HL-60 (cell line): ENCODE results near the gene CHRD.

Experiments used
- DNase-seq, 2 experiments: peaks; one replicate each; pipeline ENCODE4 v3.0.0-alpha.2; 2010 to 2020; ENCODE audit warnings: low read depth in 1 of 2, low spot score in 1 of 2
- H3K27ac ChIP-seq: fragments of 250-450 bp; sonication (Bioruptor Pico); replicated peaks from 2 replicates; pipeline ENCODE4 v1.5.1; 2020; ENCODE audit warnings: mild to moderate bottlenecking, moderate library complexity
- H3K27me3 ChIP-seq: fragments of 250-450 bp; sonication (Bioruptor Pico); 2 replicates; pipeline ENCODE4 v1.5.1; 2021; ENCODE audit warnings: mild to moderate bottlenecking, moderate library complexity; ENCODE audit not compliant: insufficient read depth, poor library complexity, severe bottlenecking
- H3K4me3 ChIP-seq: replicated peaks from 2 replicates; pipeline ENCODE4 v1.5.1; 2011; ENCODE audit warnings: mild to moderate bottlenecking, control low read depth, low read length; ENCODE audit not compliant: insufficient read depth
- GABPA ChIP-seq: IDR thresholded peaks from 2 replicates; pipeline ENCODE4 v1.6.1; 2012; ENCODE audit warnings: low read depth
- POLR2AphosphoS5 ChIP-seq: IDR thresholded peaks from 2 replicates; pipeline ENCODE4 v1.6.1; 2012; ENCODE audit warnings: low read depth
- SPI1 ChIP-seq: IDR thresholded peaks from 2 replicates; pipeline ENCODE4 v1.6.1; 2012; ENCODE audit warnings: low read depth, mild to moderate bottlenecking, borderline replicate concordance
- TF ChIP-seq, protein P1 (sequence below): IDR thresholded peaks from 2 replicates; pipeline ENCODE4 v1.6.1; 2012; ENCODE audit warnings: low read depth; ENCODE audit not compliant: insufficient replicate concordance
- TF ChIP-seq, protein P2 (sequence below): IDR thresholded peaks from one replicate; pipeline ENCODE4 v1.5.1; 2011; ENCODE audit warnings: low read length, control low read depth, inconsistent platforms; ENCODE audit not compliant: insufficient read depth

The CHRD gene

DNA sequence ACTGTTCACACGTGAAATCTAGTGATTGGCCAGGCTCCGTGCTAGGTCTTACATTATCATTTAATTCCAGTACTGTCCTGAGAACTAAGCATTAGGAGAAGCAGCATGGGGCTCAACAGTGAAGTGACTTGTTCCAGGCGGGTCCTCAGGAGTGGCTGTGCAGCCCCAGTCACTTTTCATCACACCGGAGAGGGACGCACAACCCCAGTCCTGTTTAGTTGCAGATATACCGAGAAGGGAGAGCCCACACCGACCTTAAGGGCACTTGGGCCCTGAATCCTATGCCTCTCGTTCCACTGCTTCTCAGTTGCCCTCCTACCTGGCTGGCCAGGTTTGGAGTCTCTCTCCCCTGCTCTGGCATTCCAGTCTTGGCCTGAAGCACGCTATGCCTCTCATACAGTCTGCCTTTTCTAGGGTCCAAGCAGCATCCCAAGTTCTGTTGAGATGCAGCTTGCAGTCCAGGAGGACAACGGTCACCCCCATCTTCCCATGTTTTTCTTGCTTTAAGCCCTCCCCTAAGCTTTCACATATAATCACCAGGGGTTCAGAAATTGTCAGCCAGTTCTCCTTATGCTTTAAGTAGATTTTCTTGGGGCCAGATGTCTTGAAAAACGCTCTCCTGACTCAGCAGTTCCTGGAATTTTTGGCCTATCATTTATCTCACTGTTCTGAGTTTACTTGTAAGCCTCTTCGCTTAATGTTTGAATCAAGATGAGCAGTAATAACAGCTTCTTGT lies 32.4 kb upstream of the CHRD start:
- H3K4me3 ChIP-seq, result no peak overlapping the region
- H3K27me3 ChIP-seq, result no peaks in the 10 kb centered on the region
- H3K27ac ChIP-seq, result no peak overlapping the region
- no peak for TF ChIP-seq POLR2AphosphoS5
- TF ChIP-seq, protein P1, sequence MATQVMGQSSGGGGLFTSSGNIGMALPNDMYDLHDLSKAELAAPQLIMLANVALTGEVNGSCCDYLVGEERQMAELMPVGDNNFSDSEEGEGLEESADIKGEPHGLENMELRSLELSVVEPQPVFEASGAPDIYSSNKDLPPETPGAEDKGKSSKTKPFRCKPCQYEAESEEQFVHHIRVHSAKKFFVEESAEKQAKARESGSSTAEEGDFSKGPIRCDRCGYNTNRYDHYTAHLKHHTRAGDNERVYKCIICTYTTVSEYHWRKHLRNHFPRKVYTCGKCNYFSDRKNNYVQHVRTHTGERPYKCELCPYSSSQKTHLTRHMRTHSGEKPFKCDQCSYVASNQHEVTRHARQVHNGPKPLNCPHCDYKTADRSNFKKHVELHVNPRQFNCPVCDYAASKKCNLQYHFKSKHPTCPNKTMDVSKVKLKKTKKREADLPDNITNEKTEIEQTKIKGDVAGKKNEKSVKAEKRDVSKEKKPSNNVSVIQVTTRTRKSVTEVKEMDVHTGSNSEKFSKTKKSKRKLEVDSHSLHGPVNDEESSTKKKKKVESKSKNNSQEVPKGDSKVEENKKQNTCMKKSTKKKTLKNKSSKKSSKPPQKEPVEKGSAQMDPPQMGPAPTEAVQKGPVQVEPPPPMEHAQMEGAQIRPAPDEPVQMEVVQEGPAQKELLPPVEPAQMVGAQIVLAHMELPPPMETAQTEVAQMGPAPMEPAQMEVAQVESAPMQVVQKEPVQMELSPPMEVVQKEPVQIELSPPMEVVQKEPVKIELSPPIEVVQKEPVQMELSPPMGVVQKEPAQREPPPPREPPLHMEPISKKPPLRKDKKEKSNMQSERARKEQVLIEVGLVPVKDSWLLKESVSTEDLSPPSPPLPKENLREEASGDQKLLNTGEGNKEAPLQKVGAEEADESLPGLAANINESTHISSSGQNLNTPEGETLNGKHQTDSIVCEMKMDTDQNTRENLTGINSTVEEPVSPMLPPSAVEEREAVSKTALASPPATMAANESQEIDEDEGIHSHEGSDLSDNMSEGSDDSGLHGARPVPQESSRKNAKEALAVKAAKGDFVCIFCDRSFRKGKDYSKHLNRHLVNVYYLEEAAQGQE, result no peak
- DNase-seq, result no peak

DNA sequence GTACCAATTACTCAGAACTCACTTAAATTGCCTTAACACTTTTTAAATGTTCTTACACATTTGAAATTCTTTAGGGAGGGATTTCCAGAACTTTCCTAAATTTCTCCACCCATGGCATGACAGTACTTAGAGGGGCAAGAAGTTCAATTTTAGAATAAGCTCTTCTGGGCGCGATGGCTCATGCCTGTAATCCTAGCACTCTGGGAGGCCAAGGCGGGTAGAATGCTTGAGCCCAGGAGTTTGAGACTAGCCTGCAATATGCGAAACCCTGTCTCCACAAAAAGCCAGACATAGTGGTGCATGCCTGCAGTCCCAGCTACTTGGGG lies 31.8 kb upstream of the CHRD start:
- no peak overlapping the region for H3K27ac ChIP-seq
- TF ChIP-seq, protein P2, sequence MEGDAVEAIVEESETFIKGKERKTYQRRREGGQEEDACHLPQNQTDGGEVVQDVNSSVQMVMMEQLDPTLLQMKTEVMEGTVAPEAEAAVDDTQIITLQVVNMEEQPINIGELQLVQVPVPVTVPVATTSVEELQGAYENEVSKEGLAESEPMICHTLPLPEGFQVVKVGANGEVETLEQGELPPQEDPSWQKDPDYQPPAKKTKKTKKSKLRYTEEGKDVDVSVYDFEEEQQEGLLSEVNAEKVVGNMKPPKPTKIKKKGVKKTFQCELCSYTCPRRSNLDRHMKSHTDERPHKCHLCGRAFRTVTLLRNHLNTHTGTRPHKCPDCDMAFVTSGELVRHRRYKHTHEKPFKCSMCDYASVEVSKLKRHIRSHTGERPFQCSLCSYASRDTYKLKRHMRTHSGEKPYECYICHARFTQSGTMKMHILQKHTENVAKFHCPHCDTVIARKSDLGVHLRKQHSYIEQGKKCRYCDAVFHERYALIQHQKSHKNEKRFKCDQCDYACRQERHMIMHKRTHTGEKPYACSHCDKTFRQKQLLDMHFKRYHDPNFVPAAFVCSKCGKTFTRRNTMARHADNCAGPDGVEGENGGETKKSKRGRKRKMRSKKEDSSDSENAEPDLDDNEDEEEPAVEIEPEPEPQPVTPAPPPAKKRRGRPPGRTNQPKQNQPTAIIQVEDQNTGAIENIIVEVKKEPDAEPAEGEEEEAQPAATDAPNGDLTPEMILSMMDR, result no peak
- TF ChIP-seq SPI1 (no peak), POLR2AphosphoS5 (no peak), GABPA (no peak)
- TF ChIP-seq, protein P1, result no peak
- DNase-seq, result no peak

DNA sequence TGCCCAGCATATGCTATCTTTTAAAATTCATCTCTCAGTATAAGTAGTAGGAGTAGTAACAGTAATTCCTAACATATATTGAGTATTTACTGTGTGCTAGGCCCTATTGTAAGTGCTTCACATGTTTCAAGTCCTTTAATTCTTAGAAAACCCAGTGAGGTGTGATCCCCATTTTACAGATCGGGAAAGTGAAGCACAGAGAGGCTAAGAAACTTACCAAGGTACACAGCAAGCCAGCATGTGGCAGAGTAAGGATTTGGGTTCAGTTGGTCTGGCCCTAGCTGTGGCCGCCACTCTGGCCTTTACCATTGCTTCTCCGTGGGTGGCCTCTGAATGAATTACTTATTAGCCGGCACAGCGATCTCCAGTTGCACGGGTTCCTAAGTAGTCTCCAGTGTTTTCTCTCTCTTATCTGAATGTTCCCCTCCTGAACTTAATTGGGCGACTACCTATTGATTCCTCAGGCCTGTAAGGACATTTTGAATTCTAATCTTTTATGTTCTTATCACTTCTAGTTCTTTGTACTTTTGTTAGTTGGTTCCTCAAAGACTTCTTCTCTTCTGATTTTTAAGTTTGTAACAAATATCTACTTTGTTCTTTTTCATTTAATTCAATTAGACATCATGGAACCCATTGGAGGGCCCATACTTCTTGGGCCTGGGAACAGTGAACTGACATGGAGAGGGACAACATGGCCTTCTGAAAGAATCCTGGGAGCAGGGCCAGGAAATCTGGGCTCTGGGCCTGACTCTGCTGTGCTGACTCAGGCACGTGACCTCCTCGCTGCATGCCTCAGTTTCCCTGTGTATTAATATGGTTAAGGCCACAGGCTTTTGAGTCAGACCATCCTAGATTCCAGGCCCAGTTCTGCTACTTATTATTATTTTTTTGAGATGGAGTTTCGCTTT lies 30.0 kb upstream of the CHRD start:
- H3K4me3 ChIP-seq, result no peak overlapping the region
- TF ChIP-seq GABPA, result no peak
- TF ChIP-seq, protein P2, result no peak
- TF ChIP-seq POLR2AphosphoS5, result no peak
- no peak for TF ChIP-seq SPI1
- TF ChIP-seq, protein P1, result no peak
- no peaks in the 10 kb centered on the region for H3K27me3 ChIP-seq
- no peak overlapping the region for H3K27ac ChIP-seq
- DNase-seq, result no peak

More for the DNA sequence above, 31.8 kb upstream of the CHRD start:
- no peak overlapping the region for H3K4me3 ChIP-seq
- no peaks in the 10 kb centered on the region for H3K27me3 ChIP-seq
